Suppressor macrophage treated with lipopolysaccharide for 1 hour (primary cell): ENCODE data around the gene FAM156B.
"Not testable (repeated sequence)": the region's sequence is repeated elsewhere in the genome, so short reads cannot be mapped to it uniquely, and the experiment has no call there.

Experiments
- DNase-seq, 3 donors: peaks; one replicate each; pipeline ENCODE4 v3.0.0-alpha.2; 2020 to 2022

Gene FAM156B

GRCh38 chrX:52930214-52930613, 33.1 kb downstream of the FAM156B start:
- DNase-seq, result not testable (repeated sequence)

- DNase-seq, result no peak
Observed at GRCh38 chrX:52933213-52933612, 36.1 kb downstream of the FAM156B start.

DNA sequence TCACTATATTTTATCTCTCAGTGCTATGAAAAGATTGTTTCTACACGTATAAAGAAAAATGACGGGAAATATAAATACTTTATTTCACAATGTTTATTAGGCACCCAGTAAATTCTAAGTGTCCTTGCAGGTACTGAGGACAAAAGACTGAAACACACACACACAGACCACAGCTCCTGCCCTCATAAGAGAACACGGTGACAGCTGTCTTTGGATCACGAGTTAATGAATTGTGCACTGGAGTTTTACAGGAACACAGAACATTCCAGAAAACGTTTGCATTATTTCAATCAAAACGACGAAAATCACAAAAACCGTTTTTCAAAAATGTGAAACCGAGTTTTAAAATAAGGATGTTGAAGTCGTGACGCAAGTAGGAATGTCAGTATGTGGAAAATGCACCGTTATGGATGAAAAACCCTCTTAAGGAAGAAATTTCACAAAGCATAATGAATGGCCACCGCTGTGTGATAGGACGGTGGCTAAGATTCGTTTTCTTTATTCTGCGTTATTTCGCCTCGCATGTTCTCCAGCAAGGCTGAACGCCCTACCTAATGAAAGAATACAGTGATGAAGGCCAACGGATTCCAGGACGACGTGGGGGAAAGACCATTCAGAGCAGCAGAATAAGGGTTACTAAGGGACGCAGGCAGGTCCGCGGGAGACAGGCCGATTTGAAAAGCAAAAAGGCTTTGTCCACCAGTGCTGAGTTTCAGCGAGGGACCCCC, 37.0 kb downstream of the FAM156B start:
- peak; percentile 17 to 43 (median 36) for DNase-seq

DNA sequence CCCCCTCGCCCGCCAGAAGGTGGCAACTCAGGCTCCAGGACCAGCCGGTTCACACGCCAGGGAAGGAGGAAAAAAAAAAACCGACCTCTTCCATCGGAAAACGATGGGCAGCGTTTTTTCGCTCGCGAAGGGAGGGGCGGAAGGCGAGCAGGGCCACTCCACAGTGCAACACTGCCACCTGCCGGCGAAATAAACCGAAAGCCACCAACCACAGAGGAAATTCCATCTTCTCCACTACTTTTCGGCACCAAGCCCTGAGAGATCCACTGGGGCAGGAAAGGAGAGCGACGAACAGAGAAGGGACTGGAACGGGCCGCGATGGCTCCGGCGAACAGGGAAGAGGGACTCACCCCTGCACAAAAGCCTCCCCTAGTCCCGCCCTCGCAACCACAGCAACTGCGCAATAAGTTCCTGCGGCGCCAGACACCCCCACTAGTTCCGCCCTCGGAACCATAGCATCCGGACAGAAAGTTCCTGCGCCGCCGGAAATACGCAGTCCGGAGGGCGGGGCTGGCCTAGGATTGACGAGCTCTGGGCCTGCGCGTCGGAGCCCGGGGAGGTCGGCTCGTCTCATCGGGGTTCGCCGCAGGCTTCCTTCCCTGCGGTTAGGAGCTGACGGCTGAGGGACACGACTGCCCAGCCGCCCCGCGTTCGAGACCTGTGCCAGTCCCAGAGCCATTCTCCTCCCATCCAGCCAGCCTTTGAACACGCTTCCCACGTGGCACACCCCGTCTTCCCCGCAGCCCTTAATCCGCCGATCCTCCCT, 37.8 kb downstream of the FAM156B start:
- DNase-seq, result peak; percentile 93 to 94 (median 93)

DNA sequence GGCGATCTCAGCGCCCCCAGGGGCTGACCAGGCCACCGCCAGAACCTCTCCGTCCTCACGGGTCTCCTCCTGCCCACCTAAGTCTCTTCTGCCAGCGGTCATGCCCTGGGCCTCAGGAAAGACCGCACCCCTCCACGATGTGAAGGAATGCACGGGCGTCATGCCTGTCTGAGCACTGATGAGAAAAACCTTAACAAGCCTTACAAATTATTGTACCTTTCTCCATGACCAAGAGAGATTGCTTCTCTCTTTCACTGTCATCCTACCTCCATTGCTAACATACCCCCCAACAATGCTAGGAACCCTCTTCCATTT, 38.3 kb downstream of the FAM156B start:
- not testable (repeated sequence) for DNase-seq

DNA sequence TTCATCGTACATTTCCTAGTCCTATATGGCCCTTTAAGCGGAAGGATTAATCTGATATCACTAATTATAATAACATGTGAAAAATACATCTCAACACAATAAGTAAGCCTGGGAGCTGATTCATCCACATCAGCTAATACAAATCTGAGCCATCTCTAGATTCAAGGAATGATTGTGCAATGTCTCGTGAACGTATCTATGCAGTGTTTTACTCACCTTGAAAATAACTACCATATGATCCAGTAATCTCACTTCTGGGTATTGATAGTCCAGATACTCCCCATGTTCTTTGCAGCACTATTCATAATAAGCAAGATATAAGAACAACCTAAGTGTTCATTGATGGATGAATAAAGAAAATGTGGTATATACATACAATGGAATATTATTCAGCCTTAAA, 43.6 kb downstream of the FAM156B start:
- DNase-seq, result not testable (repeated sequence)

DNA sequence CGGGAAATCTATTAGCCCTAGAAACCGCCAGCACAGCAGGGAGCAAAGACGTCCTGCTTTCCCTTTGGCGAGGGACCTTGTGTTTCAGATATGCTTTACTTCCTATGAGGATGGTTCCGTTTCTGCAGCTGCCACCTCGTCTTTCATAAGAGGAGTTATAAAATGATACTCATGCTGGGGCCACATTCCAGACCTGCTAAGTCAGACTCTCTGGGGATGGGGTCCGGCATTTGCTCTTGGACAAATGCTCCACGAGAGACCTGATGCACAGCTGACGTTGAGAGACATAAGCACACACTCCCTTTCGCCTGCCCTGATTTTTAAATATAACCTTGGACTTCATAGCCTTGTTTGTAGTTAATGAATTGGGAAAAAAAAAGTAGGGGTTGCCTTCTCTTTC, 44.6 kb downstream of the FAM156B start:
- not testable (repeated sequence) for DNase-seq

DNA sequence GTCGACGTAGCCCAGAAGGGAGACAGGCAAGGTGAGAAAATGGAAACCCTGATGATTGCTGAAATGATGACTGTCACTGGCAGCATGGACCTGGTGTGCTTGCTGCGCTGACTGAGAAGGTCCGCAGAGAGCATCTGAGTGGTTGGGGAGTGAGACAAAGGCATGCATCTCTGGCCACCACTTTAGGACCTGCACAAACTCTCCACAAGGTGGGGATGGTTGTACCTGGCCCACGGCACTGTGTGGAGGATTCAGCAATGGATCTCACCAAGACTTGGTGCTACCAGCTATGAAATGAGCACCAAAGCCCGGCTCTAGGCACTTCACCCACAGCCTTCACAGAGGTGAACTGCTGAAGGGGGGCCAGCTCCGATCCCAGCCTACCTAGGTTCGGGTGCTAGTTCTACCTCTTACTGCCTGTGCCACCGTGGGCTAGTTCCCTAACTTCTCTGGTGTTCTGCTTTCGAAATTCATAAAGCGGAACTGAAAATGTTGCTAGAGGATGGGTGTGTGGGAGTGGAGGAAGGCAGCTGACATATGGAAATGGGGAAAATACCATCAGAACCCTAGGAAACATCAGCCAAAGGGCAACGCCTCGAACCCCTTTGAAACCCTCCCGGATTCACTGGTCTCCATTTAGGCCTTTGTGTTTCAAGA, 48.8 kb downstream of the FAM156B start:
- DNase-seq, result not testable (repeated sequence)

DNA sequence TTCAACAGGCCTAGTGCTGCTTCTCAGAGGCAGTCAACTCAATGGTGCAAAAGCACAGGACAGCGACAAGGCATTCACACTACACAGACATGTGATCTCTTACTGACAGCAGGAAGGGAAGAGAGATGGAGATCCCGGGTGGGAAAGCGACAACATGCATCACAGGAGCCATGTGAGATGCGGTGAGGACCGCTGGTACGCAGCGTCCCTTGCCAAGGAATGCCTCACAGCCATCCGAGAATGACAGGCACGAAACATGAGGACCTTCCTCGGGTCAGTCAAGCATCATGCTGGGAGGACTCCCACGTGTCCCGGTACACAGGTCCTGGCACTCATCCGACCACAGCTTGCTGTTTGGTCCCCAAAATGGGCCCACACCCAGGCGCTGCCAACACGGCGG, 50.4 kb downstream of the FAM156B start:
- DNase-seq, result not testable (repeated sequence)

DNA sequence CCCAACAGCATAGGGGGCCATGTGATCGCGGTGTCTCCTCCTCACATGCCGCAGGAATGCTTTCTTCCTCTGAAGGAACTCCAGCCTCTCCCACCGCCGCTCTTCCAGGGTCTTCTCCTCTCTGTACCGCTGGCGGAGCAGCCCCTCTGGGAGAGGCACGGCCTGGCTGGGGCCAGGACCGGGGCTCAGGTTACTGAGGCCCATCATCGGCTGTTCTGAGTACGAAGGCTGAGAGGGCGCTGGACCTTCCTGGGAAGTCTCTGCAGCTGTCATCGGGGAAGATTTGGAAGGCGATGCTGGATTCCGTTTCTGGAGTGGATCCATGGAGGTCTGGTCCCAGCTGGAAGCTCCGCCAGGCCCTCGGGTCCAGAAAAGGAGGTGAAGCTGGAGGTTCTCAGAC, 51.1 kb downstream of the FAM156B start:
- not testable (repeated sequence) for DNase-seq

DNA sequence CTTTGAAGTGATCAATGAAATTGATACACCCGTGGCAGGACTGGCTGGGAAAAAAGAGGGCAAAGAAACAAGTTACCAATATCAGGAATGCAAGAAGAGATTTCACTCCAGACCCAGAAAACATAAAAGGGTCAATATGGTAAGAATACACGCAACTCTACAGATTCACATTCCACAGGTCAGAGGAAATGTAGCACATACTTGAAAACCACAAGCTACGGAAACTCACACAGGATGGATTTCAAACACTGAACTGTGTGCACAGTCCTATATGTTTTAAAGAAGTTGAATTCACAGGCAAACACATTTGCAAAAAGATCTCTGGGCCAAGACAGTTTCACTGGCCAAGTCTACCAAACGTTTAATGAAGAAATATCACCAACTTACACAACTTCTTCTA, 52.2 kb downstream of the FAM156B start:
- DNase-seq, result not testable (repeated sequence)

DNA sequence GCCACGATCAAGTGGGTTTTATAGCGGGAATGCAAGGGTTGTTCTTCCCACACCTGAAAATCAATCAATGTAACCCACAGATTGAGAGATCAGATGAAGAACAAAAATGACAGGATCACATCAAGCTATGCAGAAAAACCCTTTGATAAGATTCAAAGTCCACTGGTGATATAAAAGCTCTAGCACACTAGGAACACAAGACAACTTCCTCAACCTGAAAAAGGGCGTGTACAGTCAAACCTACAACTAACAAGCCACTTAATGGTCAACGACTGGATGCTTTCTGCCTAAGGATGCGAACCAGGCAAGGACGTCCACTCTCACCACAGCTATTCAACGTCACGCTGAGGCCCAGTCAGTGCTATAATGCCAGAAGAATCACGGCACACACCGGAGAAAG, 52.8 kb downstream of the FAM156B start:
- DNase-seq, result not testable (repeated sequence)
